ENCODE results near the gene PIEZO2.

Gene PIEZO2

GRCh38 chr18:10896851-10897250 is 252.5 kb downstream of the PIEZO2 start:
- no peak for DNase-seq (ENCODE audit: low read depth in 2 of 2)

- DNase-seq (ENCODE audit: low read depth in 2 of 2): no peak
These were observed 253.4 kb downstream of the PIEZO2 start for GRCh38 chr18:10895976-10896375.

GRCh38 chr18:10894501-10894900 is 254.9 kb downstream of the PIEZO2 start:
- DNase-seq (ENCODE audit: low read depth in 2 of 2): no peak

GRCh38 chr18:10893761-10894160 is 255.6 kb downstream of the PIEZO2 start:
- DNase-seq (ENCODE audit: low read depth in 2 of 2): no peak

- DNase-seq (ENCODE audit: low read depth in 2 of 2): no peak
These were observed 256.2 kb downstream of the PIEZO2 start for GRCh38 chr18:10893196-10893595.

GRCh38 chr18:10892786-10893185 is 256.6 kb downstream of the PIEZO2 start:
- DNase-seq (ENCODE audit: low read depth in 2 of 2): no peak

GRCh38 chr18:10890022-10890421 is 259.3 kb downstream of the PIEZO2 start:
- DNase-seq (ENCODE audit: low read depth in 2 of 2): no peak

- no peak for DNase-seq (ENCODE audit: low read depth in 2 of 2)
These were observed 270.7 kb downstream of the PIEZO2 start for GRCh38 chr18:10878703-10879102.

- no peak for DNase-seq (ENCODE audit: low read depth in 2 of 2)
These were observed 271.4 kb downstream of the PIEZO2 start for GRCh38 chr18:10877987-10878386.

- no peak for DNase-seq (ENCODE audit: low read depth in 2 of 2)
These were observed 273.6 kb downstream of the PIEZO2 start for GRCh38 chr18:10875811-10876210.

- no peak for DNase-seq (ENCODE audit: low read depth in 2 of 2)
These were observed 277.1 kb downstream of the PIEZO2 start for GRCh38 chr18:10872304-10872703.

- DNase-seq (ENCODE audit: low read depth in 2 of 2): no peak
These were observed 284.6 kb downstream of the PIEZO2 start for GRCh38 chr18:10864722-10865121.

- DNase-seq (ENCODE audit: low read depth in 2 of 2): no peak
These were observed 286.3 kb downstream of the PIEZO2 start for GRCh38 chr18:10863026-10863425.

- no peak for DNase-seq (ENCODE audit: low read depth in 2 of 2)
These were observed 288.4 kb downstream of the PIEZO2 start for GRCh38 chr18:10860928-10861327.

GRCh38 chr18:10860382-10860781 is 289.0 kb downstream of the PIEZO2 start:
- DNase-seq (ENCODE audit: low read depth in 2 of 2): no peak

GRCh38 chr18:10858477-10858876 is 290.9 kb downstream of the PIEZO2 start:
- no peak for DNase-seq (ENCODE audit: low read depth in 2 of 2)

- DNase-seq (ENCODE audit: low read depth in 2 of 2): no peak
These were observed 293.2 kb downstream of the PIEZO2 start for GRCh38 chr18:10856132-10856531.

GRCh38 chr18:10852385-10853303 is 296.7 kb downstream of the PIEZO2 start:
- no peak for DNase-seq (ENCODE audit: low read depth in 2 of 2)

- no peak for DNase-seq (ENCODE audit: low read depth in 2 of 2)
These were observed 297.5 kb downstream of the PIEZO2 start for GRCh38 chr18:10851824-10852319.

- DNase-seq (ENCODE audit: low read depth in 2 of 2): no peak
These were observed 298.5 kb downstream of the PIEZO2 start for GRCh38 chr18:10850840-10851239.

- no peak for DNase-seq (ENCODE audit: low read depth in 2 of 2)
These were observed 299.2 kb downstream of the PIEZO2 start for GRCh38 chr18:10850216-10850615.

GRCh38 chr18:10847907-10848306 is 301.5 kb downstream of the PIEZO2 start:
- DNase-seq (ENCODE audit: low read depth in 2 of 2): no peak

GRCh38 chr18:10847408-10847790 is 302.0 kb downstream of the PIEZO2 start:
- no peak for DNase-seq (ENCODE audit: low read depth in 2 of 2)

Measured in stimulated activated CD4-positive, alpha-beta T cell treated with anti-CD3 and anti-CD28 coated beads, Interleukin-1b, Interleukin-23, amount 100 ng/mL, for 4 hours (primary cell).